Omental fat pad (tissue), 4 donors: ENCODE results near the gene PPP6R3. TPM values are rescaled to one million over a fixed set of nuclear protein-coding genes. Genes with fewer than 3 reads are reported as not detected.
A peak's percentile ranks its signal among the peaks of the same experiment; 100 is the strongest.
"Not testable (repeated sequence)": the region's sequence is repeated elsewhere in the genome, so short reads cannot be mapped to it uniquely, and the experiment has no call there.

ENCODE experiments used
- ATAC-seq: fragments of 150-250 bp; one replicate; pipeline ENCODE4 v1.9.1; 2016; ENCODE audit warnings: mild to moderate bottlenecking, moderate library complexity; ENCODE audit not compliant: low FRiP score
- DNase-seq: peaks from one replicate; pipeline ENCODE4 v3.0.0-alpha.2; 2019; ENCODE audit warnings: low spot score
- total RNA-seq, 4 donors: library from RNA; depleted of rRNA; stranded (reverse); fragments of >200 nt; gene quantifications; one replicate each; pipeline ENCODE4 v1.1.0, GENCODE V29; 2016
- TF ChIP-seq, protein P1 (sequence below), 3 donors: fragments of 450-650 bp; IDR thresholded peaks; one replicate each; pipeline ENCODE4 v1.5.1; 2016 to 2017; ENCODE audit warnings: antibody characterized with exemption in 3 of 3, mild to moderate bottlenecking in 3 of 3, moderate library complexity in 2 of 3

The PPP6R3 gene
- total RNA-seq, 4 donors from 2014 or later: 104 to 137 (median 119) TPM

DNA sequence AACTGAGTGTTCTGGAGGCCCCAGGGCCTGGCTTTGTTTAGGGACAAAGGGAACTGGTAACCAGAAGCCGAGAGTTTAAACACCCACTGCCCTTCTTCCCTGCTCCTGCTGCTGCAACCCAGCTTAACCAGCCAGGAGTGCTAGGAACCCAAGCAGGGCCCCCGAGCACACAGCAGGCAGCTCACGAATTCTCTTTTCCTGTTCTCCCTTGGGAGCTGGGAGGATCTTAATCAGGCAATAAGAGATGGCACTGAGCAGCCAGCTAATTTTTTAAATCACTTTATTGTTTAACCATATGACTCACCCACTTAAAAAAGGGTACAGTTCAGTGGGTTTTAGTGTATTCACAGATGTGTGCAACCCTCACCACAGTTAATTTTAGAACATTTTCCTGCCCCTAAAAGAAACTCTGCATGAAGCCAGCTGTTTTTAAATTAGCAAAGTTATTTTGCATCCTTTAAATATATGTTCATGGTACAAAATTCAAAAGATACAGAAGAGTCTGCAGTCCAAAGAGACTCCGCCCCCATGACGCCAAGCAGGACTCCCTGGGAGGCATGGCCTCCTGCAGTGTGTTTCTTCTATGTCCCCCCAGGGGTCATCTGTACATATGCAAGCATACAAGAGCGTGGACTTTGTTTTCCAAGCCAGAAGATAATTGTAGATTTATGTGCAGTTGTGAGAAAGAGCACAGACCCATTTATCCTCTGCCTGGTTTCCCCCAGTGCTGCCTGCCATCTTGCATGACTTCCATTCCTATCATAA lies 18.9 kb upstream of the PPP6R3 start:
- DNase-seq (no peak), ATAC-seq (no peak)
- TF ChIP-seq, protein P1, sequence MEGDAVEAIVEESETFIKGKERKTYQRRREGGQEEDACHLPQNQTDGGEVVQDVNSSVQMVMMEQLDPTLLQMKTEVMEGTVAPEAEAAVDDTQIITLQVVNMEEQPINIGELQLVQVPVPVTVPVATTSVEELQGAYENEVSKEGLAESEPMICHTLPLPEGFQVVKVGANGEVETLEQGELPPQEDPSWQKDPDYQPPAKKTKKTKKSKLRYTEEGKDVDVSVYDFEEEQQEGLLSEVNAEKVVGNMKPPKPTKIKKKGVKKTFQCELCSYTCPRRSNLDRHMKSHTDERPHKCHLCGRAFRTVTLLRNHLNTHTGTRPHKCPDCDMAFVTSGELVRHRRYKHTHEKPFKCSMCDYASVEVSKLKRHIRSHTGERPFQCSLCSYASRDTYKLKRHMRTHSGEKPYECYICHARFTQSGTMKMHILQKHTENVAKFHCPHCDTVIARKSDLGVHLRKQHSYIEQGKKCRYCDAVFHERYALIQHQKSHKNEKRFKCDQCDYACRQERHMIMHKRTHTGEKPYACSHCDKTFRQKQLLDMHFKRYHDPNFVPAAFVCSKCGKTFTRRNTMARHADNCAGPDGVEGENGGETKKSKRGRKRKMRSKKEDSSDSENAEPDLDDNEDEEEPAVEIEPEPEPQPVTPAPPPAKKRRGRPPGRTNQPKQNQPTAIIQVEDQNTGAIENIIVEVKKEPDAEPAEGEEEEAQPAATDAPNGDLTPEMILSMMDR (IDR thresholded peaks at IDR 0.05): no peak

DNA sequence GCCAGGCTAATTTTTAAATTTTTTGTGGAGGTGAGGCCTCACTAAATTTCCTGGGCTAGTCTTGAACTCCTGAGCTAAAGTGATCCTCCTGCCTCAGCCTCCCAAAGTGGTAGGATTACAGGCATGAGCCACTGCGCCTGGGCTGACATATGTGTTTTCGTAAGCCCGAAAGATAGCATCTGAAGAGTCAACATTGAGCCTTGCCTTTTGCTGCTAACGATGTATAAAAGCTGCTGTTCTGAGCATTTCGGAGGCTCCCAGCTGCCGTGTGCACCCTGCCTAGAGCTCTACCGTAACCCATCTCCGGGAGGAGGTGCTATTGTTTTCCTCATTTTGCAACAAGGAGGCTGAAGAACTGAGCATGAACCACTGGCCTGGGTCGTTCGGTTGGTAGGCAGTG lies 18.1 kb upstream of the PPP6R3 start:
- TF ChIP-seq, protein P1 (IDR thresholded peaks at IDR 0.05): no peak
- ATAC-seq: no peak

DNA sequence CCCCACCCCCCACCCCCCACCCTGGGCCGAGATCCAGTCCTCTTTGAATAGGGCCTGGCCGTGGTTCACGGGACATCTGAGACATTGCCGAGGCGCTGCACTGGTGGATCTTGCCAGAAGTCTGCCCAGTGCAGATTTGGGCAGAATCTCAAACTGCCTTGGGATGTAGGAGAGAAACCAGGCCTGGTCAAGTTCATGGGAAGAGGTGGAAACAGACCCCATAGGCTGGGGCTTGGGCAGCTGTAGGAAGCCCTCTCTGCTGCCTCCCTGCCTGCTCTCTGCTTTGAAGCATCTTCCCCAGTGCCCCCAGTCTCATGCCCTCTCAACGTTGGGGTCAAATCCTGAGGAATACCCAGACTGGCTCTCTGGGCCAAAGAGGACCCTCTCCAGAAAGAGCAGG lies 16.0 kb upstream of the PPP6R3 start:
- DNase-seq: no peak
- TF ChIP-seq, protein P1 (IDR thresholded peaks at IDR 0.05): no peak
- no peak for ATAC-seq

More for the DNA sequence above, 18.1 kb upstream of the PPP6R3 start:
- DNase-seq: no peak

DNA sequence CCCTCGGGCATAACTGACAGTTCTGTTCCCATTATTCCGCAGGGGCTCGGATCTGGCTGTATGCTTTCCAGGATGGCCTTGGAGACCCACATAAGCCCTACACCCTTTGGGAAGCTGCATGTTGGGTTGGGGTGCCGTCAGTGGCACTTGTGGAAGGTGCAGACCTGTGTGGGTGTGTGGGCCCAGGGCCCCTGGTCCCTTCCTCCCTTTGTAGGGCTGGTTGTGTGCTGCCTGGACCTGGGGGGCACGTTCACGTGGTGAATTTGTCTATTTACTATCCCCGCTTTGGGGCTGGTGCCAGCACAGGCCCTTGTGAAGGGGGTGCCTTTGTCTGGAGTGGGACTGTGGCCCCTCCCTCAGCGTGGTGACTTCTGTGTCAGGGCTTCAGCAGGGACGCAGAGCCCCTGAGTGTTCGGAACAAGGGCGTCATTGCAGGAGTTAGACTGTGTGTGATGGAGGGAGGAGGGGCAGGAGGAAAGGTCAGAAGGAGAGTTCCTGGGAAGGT lies 15.0 kb upstream of the PPP6R3 start:
- TF ChIP-seq, protein P1 (IDR thresholded peaks at IDR 0.05): no peak
- ATAC-seq (no peak), DNase-seq (no peak)

DNA sequence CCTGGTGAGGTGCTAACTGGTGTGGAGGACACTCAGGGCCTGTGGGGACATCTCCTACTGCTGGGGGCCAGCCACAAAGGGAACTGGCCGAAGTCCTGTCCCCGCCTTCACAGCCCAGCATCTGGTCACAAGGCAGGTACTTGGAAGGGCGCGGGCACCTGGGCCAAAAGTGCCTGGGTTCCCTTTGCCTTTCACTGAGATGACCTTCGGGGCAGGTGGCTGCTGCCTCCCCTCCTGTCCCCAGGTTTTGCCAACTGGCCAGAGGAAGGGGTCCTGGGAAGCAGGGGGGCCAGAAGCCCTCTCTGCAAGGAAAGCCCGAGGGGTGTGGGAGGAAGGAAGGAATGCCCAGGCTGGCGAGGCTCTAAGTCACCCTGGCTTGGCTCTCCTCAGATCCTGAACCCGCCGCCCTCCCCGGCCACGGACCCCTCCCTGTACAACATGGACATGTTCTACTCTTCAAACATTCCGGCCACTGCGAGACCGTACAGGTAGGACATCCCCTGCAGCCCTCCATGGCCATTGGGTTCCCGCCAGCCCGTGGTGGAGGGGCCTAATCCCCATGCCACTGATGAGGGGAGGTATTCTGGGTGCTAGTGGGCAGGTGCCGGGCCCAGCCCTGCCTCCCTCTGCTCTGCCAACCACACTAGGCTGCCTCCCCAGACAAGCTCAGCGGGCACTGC lies 14.4 kb upstream of the PPP6R3 start:
- no peak for ATAC-seq
- no peak for DNase-seq
- TF ChIP-seq, protein P1 (IDR thresholded peaks at IDR 0.05): no peak

DNA sequence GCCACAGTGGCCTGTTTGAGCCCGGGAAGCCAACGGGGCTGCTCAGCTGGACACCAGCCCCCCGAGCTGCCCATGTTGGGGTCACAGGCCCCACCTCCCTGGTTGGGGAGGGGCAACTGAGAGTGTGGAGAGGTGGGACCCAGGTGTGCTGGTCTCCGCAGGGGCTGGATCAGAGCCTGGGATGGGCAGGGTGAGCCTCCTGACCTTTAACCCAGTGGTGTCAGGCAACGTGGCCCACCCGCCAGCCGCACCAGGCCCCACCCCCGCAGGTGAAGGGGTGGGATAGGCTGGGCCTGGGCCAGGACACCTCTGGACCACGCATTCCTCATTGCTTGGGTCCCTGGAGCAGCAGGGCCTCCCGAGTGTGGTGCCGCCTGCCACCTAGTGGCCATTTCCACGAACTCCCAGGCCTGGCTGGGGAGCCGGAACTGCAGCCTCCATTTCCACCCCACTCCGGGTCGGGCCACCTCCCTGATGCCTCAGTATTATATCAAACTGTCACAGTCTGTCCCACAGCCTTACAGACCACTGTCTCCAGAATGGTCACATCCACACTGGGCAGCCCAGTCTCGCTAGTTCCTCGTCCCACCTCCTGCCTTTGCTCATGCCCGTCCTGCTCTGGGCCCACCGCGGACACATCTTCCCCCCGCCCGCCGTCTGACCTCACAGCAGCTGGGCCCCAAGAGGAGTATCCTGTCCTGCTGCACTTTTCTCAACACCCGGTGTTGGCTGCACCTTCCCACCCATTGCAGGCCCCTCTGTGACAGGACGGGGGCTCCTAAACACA lies 13.3 kb upstream of the PPP6R3 start:
- peak; percentile 54 for DNase-seq

DNA sequence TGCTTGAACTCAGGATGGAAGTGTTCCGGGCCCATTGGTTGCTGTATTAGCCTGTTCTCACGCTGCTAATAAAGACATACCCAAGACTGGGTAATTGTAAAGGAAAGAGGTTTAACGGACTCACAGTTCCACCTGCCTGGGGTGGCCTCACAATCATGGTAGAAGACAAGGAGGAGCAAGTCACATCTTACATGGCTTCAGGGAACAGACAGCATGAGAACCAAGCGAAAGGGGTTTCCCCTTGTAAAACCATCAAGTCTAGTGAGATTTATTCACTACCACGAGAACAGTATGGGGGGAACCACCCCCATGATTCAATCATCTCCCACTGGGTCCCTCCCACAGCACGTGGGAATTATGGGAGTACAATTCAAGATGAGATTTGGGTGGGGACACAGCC lies 12.6 kb upstream of the PPP6R3 start:
- ATAC-seq, DNase-seq: not testable (repeated sequence)

More for the DNA sequence above, 13.3 kb upstream of the PPP6R3 start:
- TF ChIP-seq, protein P1 (IDR thresholded peaks at IDR 0.05): peak in 2 of 3 donors; percentile 36 to 52
- ATAC-seq: peak; percentile 59
